A549 treated with ZK216348 at 1 μM for 4 hours (cell line): ENCODE measurements around the gene CWF19L2. TPM values are rescaled to one million over a fixed set of nuclear protein-coding genes. Genes with fewer than 3 reads are reported as not detected.

Source experiments
- total RNA-seq: library from RNA; stranded (reverse); fragments of 200-300 nt; extraction: Qiagen RNA extraction; gene quantifications from 5 replicates; pipeline ENCODE4 v1.2.3, GENCODE V29; 2022; ENCODE audit warnings: low read depth

CWF19L2 gene
- total RNA-seq = 3.5 to 4.6 TPM (median 4.0 TPM) in 5 replicates

DNA sequence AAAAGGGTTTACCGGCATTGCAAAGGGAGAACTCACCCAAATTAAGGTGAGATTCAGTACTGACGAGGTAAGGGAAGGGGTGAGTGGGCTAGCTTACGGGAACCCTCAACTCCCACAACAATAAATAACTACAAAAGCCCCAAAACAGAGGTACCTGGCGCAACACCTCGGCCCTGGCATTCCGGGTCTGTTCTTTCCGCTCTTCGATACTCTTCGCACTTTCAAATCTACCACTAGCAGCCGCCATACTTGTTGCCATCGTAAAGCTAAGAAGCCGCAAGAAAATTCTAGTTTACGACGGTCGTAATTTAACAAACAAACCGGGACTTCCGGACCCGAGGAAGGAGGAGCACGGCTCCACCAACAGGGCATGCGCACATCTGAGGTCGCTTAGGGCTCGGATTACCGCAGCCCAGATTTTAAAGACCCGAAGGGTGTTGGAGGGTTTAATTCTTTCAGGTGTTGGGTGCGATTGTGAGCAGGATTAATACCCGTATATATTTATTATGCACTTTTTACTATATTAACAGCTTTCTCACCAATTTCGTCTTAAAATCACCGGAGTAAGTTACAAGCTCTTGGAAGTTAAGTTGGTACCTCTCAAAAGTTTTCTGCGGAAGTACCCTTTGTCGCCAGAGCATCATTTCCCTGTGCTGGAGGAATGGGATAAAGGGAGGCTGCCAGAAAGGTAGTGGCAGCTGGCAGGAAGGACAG is at the start of gene CWF19L2:
TSS of gene CWF19L2 (minus strand) at position 268 of the 714 bp plus-strand sequence. CDS start at position 259, 9 bp downstream.

Other genes starting within 250 kb of the CWF19L2 start
- gene ALKBH8, start 107.9 kb upstream of the CWF19L2 start, total RNA-seq = 6.9 to 10.8 TPM (median 8.1 TPM) in 5 replicates
- 0.25 to 0.42 TPM (median 0.32 TPM) in 5 replicates for gene ELMOD1, start 133.3 kb upstream of the CWF19L2 start, total RNA-seq